Fibroblast of lung (primary cell): ENCODE measurements around the gene MAP4K1.

Experiments
- CTCF ChIP-seq, 2 donors: IDR thresholded peaks in 1 of 2; conservative IDR thresholded peaks in 1 of 2; 1 replicate in 1 of 2; 2 replicates in 1 of 2; pipeline ENCODE4 v1.5.1; 2011 to 2012; ENCODE audit warnings: low read length in 2 of 2, control low read depth in 1 of 2, inconsistent platforms in 1 of 2, low read depth in 1 of 2, mild to moderate bottlenecking in 1 of 2
- EZH2 ChIP-seq: IDR thresholded peaks from 2 replicates; pipeline ENCODE4 v1.5.1; 2012; ENCODE audit warnings: low read length, control low read depth, mild to moderate bottlenecking; ENCODE audit errors: missing control alignments

- TF ChIP-seq CTCF (conservative IDR thresholded peaks at IDR 0.05 in 1 of 2, IDR thresholded peaks at IDR 0.05 in 1 of 2; ENCODE audit: low read depth in 1 of 2, low read length in 2 of 2) (no peak), EZH2 (no peak)
These were observed 14.9 kb upstream of the MAP4K1 start for GRCh38 chr19:38632476-38633213.
